GM12891 (cell line): ENCODE results near the gene RAB40C.

Experiments used
- DNase-seq: peaks from one replicate; pipeline ENCODE4 v3.0.0; 2011; ENCODE audit warnings: low spot score; ENCODE audit not compliant: insufficient read length
- FAIRE-seq: peaks from 2 replicates; lab custom pipeline; 2011; peaks lifted over from hg19 to GRCh38; lab: Jason Lieb, UNC
- PAX5 ChIP-seq: IDR thresholded peaks from 2 replicates; pipeline ENCODE4 v1.6.1; 2011; ENCODE audit warnings: low read length, moderate library complexity, mild to moderate bottlenecking; ENCODE audit not compliant: insufficient read depth, severe bottlenecking
- POLR2A ChIP-seq: IDR thresholded peaks from 2 replicates; pipeline ENCODE4 v1.6.1; 2011; ENCODE audit warnings: low read depth, low read length, control low read depth
- POLR2AphosphoS5 ChIP-seq: IDR thresholded peaks from 2 replicates; pipeline ENCODE4 v1.6.1; 2011; ENCODE audit warnings: low read depth, low read length, control low read depth
- POU2F2 ChIP-seq: IDR thresholded peaks from 2 replicates; pipeline ENCODE4 v1.6.1; 2011; ENCODE audit warnings: low read depth, mild to moderate bottlenecking, control low read depth, low read length, moderate library complexity
- SPI1 ChIP-seq: IDR thresholded peaks from 2 replicates; pipeline ENCODE4 v1.6.1; 2011; ENCODE audit warnings: low read depth, low read length, control low read depth
- TAF1 ChIP-seq: IDR thresholded peaks from 2 replicates; pipeline ENCODE4 v1.6.1; 2011; ENCODE audit warnings: low read depth, low read length, control low read depth

RAB40C gene

DNA sequence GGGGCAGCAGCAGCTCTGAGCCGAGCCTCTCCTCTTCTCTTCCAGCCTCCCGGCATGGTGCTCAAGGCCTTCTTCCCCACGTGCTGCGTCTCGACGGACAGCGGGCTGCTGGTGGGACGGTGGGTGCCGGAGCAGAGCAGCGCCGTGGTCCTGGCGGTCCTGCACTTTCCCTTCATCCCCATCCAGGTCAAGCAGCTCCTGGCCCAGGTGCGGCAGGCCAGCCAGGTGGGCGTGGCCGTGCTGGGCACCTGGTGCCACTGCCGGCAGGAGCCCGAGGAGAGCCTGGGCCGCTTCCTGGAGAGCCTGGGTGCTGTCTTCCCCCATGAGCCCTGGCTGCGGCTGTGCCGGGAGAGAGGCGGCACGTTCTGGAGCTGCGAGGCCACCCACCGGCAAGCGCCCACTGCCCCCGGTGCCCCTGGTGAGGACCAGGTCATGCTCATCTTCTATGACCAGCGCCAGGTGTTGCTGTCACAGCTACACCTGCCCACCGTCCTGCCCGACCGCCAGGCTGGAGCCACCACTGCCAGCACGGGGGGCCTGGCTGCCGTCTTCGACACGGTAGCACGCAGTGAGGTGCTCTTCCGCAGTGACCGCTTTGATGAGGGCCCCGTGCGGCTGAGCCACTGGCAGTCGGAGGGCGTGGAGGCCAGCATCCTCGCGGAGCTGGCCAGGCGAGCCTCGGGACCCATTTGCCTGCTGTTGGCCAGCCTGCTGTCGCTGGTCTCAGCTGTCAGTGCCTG lies 15.7 kb upstream of the RAB40C start:
- no peak for TF ChIP-seq POLR2A
- TF ChIP-seq POLR2AphosphoS5 = no peak
- TF ChIP-seq SPI1 = no peak
- TF ChIP-seq POU2F2 = no peak
- no peak for TF ChIP-seq TAF1
- no peak for TF ChIP-seq PAX5
- no peak for DNase-seq
- no peak for FAIRE-seq

DNA sequence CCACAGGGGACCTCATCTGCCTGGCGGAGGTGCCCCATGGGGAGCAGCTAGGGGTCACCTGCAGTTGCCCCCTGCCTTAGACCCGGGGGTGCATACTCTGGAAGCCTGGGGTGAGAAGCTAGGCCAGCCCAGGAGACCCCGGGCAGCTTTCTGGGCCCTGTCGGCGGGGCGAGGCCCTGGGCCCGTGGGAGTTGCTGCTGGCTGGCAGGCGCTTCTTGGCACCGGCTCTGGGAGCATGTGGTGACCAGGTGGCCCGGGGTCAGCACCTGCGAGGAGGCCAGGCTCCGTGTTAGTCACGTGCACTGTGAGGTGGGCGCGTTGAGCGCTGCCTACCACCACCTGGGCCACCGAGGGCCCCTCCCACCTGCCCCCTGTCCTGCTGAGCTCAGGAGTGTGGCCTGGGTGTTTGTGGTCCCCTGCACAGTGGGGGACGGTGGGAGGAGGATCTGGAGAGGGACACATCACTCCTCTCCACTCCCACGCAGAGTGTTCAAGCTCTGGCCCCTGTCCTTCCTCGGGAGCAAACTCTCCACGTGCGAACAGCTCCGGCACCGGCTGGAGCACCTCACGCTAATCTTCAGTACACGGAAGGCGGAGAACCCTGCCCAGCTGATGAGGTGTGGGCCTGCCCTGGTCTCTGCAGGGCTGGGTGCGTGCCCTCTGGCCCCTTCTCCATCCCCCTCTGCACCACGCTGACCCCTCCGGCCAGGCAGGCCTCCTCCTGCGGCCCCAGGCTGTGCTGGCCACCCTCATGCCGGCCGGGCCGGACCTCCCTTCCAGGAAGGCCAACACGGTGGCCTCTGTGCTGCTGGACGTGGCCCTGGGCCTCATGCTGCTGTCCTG lies 14.3 kb upstream of the RAB40C start:
- DNase-seq (no peak), FAIRE-seq (no peak)
- no peak for TF ChIP-seq TAF1
- TF ChIP-seq POU2F2 = no peak
- no peak for TF ChIP-seq PAX5
- no peak for TF ChIP-seq SPI1
- TF ChIP-seq POLR2A = no peak
- TF ChIP-seq POLR2AphosphoS5 = no peak

DNA sequence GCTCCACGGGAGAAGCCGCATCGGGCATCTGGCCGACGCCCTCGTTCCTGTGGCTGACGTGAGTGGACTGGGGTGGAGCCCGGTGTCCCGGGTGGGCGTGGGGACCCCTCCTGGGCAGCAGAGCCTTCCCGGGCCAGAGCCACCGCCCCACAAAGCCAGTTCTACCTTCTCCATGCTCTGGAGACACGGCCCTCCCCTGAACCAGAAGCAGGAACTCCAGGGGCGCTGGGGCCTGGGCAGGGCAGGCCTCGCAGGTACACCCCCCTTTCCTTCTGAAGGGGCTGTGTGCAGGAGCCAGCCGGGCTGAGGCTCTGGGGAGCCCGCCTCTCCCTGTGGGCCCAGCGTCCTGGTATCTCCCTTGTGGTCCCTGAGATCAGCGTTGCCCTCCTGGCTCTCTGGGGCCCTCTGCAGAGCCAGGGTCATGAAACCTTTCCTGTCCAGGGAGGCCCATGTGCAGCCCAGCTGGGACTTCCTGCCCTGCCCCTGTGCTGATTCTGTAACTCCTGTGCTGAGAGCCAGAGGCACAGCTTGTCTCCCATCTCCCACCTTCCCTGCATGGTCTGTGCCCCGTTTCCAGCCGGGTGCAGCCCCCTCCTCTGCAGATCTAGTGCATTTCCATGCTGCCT lies 13.6 kb upstream of the RAB40C start:
- DNase-seq = no peak
- FAIRE-seq = no peak
- TF ChIP-seq SPI1 = no peak
- TF ChIP-seq TAF1 = no peak
- no peak for TF ChIP-seq POLR2AphosphoS5
- TF ChIP-seq POLR2A = no peak
- TF ChIP-seq PAX5 = no peak
- no peak for TF ChIP-seq POU2F2

DNA sequence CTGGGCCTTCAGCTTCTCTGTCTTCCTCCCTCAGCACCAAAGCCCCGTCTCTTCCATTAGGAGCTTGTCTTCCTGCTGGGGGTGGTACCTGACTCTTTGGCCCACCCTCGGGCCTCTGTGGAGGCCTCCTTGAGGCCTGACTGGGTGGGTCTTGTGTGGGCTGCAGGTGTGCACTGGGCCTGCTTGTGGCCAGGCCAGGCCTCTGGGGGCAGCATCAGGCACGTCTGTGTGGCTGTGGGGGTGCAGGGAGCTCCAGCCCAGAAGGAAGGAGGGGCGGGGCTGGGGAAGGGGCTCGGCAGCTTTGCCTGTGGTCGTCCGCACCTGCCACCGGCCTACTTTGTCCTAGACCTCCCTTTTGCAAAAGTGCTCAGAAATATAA lies 13.1 kb upstream of the RAB40C start:
- no peak for FAIRE-seq
- DNase-seq = no peak
- TF ChIP-seq SPI1 = no peak
- TF ChIP-seq POLR2AphosphoS5 = no peak
- TF ChIP-seq POLR2A = no peak
- TF ChIP-seq POU2F2 = no peak
- TF ChIP-seq TAF1 = no peak
- no peak for TF ChIP-seq PAX5

DNA sequence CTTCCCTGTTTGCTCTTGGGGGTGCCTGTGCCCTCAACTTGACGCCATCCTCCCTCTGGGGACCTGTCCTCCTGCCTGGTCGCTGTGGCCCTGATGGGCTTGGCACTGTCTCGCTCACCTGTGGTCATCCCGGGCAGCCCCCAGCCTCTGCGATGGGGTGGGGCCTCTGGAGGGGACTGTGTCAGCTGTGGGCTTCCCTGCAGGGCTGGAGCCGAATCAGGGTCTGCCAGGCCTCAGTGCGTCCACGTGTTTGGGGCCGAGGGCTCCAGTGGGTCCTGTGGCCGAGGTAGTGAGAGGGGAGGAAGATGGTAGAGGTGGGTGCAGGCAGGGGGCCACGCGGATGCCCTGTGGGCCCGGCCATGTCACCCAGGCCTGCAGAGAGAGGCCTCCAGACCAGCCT lies 12.1 kb upstream of the RAB40C start:
- no peak for TF ChIP-seq POU2F2
- TF ChIP-seq PAX5 = no peak
- no peak for TF ChIP-seq POLR2AphosphoS5
- TF ChIP-seq TAF1 = no peak
- no peak for TF ChIP-seq POLR2A
- TF ChIP-seq SPI1 = no peak
- no peak for DNase-seq
- no peak for FAIRE-seq

DNA sequence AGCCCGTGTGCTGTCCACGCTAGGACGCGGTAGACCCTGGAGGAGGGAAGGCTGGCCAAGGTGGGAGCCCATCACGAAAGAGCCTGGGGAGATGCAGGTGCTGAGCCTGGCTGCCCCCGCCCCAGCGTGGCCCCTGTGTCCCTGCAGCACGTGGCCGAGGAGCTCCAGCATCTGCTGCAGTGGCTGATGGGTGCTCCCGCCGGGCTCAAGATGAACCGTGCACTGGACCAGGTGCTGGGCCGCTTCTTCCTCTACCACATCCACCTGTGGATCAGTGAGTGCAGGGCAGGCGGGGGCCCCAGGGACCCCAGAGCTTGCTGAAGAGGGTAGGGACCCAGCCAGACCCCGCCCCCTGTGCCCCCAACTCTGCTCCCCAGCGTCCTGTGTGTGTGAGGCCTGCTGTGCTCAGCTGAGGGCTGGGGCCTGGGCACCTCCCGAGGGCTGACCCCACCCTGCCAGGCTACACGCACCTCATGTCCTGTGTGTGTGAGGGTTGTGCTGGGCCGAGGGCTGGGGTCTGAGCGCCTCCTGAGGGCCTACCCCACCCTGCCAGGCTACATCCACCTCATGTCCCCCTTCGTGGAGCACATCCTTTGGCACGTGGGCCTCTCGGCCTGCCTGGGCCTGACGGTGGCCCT lies 11.5 kb upstream of the RAB40C start:
- no peak for DNase-seq
- no peak for TF ChIP-seq POLR2A
- no peak for TF ChIP-seq SPI1
- TF ChIP-seq POU2F2 = no peak
- no peak for TF ChIP-seq POLR2AphosphoS5
- TF ChIP-seq PAX5 = no peak
- TF ChIP-seq TAF1 = no peak
- no peak for FAIRE-seq

DNA sequence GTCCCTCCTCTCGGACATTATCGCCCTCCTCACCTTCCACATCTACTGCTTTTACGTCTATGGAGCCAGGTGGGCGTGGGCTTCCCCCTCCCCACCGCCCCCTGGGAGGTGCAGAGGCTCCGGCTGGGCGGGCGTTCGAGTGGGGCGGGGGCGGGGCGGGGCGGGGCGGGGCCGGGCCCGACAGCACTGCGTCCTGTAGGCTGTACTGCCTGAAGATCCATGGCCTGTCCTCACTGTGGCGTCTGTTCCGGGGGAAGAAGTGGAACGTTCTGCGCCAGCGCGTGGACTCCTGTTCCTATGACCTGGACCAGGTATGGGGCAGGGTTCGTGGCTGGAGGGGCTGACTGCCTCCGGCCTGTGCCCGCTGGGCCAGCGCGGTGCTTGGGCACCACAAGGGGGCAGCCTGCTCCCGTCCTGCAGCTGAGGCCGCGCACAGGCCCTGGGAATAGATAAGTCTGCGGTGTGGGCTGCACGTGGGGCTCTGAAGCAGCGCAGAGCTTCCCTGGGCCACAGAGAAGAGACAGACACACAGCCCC lies 10.9 kb upstream of the RAB40C start:
- DNase-seq (peak; percentile 87), FAIRE-seq (peak; percentile 89)
- TF ChIP-seq POLR2AphosphoS5 (no peak), POU2F2 (no peak)

DNA sequence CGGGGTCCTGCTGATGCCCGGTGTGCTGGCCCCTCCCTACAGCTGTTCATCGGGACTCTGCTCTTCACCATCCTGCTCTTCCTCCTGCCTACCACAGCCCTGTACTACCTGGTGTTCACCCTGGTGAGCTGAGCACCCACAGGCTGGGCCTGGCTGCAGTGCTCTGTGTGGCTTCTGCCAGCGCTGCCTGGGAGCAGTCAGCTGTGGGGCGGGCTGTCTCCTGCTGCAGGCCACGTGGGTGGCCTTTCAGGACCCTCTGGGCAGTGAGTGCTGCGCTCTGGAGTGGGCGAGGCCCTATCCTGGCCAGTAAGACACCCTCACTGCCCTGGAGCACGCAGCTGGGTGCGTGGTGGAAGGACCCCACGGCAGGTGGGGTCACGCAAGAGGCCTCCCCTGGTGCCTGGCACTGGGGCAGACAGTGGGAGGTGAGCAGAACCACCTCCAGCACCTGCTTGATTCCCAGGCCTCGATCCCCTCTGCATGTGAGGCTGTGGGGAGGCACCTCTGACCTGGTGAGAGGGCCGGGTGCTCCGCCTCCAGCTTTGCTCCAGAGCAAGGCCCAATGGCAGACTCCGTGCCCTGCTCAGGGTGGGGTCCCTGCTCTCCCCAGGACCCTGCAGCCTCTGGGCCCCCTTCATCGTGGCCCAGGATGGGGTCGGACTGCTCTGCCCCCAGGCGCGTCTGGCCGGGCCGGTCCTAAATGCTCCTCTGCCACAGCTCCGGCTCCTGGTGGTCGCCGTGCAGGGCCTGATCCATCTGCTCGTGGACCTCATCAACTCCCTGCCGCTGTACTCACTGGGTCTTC lies 9.5 kb upstream of the RAB40C start:
- FAIRE-seq (no peak), DNase-seq (no peak)
- TF ChIP-seq SPI1 (no peak), POLR2A (no peak), POU2F2 (no peak), POLR2AphosphoS5 (no peak), PAX5 (no peak), TAF1 (no peak)

DNA sequence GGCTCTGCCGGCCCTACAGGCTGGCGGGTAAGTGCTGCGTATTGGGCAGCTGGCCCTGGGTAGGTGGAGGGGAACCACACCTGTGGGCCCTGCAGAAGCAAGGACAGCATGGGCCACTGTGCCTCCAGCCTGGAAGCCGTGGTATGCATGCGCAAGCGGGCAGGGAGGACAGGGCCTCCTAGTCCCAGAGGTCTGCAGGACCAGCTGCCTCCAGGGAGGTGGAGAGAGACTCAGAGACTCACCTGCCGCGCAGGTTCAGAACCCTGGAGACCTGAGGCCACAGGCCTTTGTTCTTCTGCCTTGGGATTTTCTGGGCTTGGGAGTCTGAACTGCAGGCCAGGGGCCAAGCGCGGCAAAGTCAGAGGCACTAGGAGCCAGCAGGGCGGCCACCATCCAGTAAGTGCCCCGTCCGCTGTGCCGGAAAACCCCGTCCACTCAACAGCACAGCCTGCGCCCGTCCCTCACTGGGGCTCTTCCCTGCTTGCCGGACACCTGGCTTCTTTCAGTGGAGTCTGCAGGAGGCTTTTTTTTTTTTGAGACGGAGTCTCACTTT lies 8.8 kb upstream of the RAB40C start:
- TF ChIP-seq TAF1 (no peak), PAX5 (no peak), POLR2AphosphoS5 (no peak), POLR2A (no peak), POU2F2 (no peak), SPI1 (no peak)
- FAIRE-seq = no peak
- DNase-seq = no peak
